Neuronal stem cell (in vitro differentiated cells): ENCODE data around the gene SORT1.
A peak's percentile ranks its signal among the peaks of the same experiment; 100 is the strongest.
"Not testable (repeated sequence)": the region's sequence is repeated elsewhere in the genome, so short reads cannot be mapped to it uniquely, and the experiment has no call there.

Source experiments
- DNase-seq: peaks from one replicate; pipeline ENCODE4 v3.0.0-alpha.2; 2013; ENCODE audit warnings: low spot score
- H2AFZ ChIP-seq: one replicate; pipeline ENCODE4 v1.6.1; 2013; ENCODE audit warnings: mild to moderate bottlenecking, low read length, inconsistent platforms
- H2AK5ac ChIP-seq: 2 replicates; pipeline ENCODE4 v1.6.1; 2013; ENCODE audit warnings: low read depth, mild to moderate bottlenecking, inconsistent platforms, low read length, moderate library complexity, mixed read lengths
- H2BK120ac ChIP-seq: 2 replicates; pipeline ENCODE4 v1.6.1; 2013; ENCODE audit warnings: low read depth, mild to moderate bottlenecking, inconsistent platforms, low read length, moderate library complexity, mixed read lengths
- H2BK12ac ChIP-seq: one replicate; pipeline ENCODE4 v1.6.1; 2013; ENCODE audit warnings: low read length, inconsistent platforms
- H2BK15ac ChIP-seq: 2 replicates; pipeline ENCODE4 v1.6.1; 2013; ENCODE audit warnings: mild to moderate bottlenecking, low read length, inconsistent platforms, mixed read lengths
- H2BK5ac ChIP-seq: one replicate; pipeline ENCODE4 v1.6.1; 2013; ENCODE audit warnings: inconsistent platforms, mild to moderate bottlenecking, low read length, moderate library complexity
- H3K14ac ChIP-seq: one replicate; pipeline ENCODE4 v1.6.1; 2013; ENCODE audit warnings: low read length, inconsistent platforms
- H3K18ac ChIP-seq: 2 replicates; pipeline ENCODE4 v1.6.1; 2013; ENCODE audit warnings: low read length, inconsistent platforms
- H3K23ac ChIP-seq: 2 replicates; pipeline ENCODE4 v1.6.1; 2013; ENCODE audit warnings: low read depth, mild to moderate bottlenecking, mixed read lengths, low read length, inconsistent platforms; ENCODE audit not compliant: poor library complexity
- H3K27ac ChIP-seq: replicated peaks from 3 replicates; pipeline ENCODE4 v1.5.1; 2013; ENCODE audit warnings: low read length, inconsistent platforms
- H3K27me3 ChIP-seq, 3 experiments: 2 replicates each; pipeline ENCODE4 v1.6.1; 2013; ENCODE audit warnings: low read length in 3 of 3, mild to moderate bottlenecking in 2 of 3, inconsistent platforms in 1 of 3, low read depth in 1 of 3, mixed read lengths in 1 of 3, moderate library complexity in 1 of 3; ENCODE audit not compliant: control insufficient read depth in 3 of 3, insufficient read depth in 3 of 3
- H3K36me3 ChIP-seq, 2 donors: replicated peaks in 1 of 2; 2 replicates each; pipeline ENCODE4 v1.6.1; 2013; ENCODE audit warnings: low read length in 2 of 2; ENCODE audit not compliant: control insufficient read depth in 2 of 2, insufficient read depth in 2 of 2
- H3K4ac ChIP-seq: 2 replicates; pipeline ENCODE4 v1.6.1; 2013; ENCODE audit warnings: inconsistent platforms, mild to moderate bottlenecking, low read length, moderate library complexity
- H3K4me1 ChIP-seq, 2 donors: 1 replicate in 1 of 2; 2 replicates in 1 of 2; pipeline ENCODE4 v1.6.1; 2013; ENCODE audit warnings: low read length in 2 of 2, low read depth in 1 of 2; ENCODE audit not compliant: control insufficient read depth in 2 of 2, insufficient read depth in 1 of 2
- H3K4me2 ChIP-seq: one replicate; pipeline ENCODE4 v1.6.1; 2013; ENCODE audit warnings: mild to moderate bottlenecking, low read length, inconsistent platforms; ENCODE audit not compliant: insufficient read depth, poor library complexity, severe bottlenecking
- H3K4me3 ChIP-seq, 2 donors: 2 replicates each; pipeline ENCODE4 v1.5.1; 2013; ENCODE audit warnings: low read length in 2 of 2, mild to moderate bottlenecking in 2 of 2, inconsistent platforms in 1 of 2, moderate library complexity in 1 of 2
- H3K79me1 ChIP-seq: one replicate; pipeline ENCODE4 v1.6.1; 2013; ENCODE audit warnings: low read depth, mild to moderate bottlenecking, inconsistent platforms, low read length, moderate library complexity
- H3K9ac ChIP-seq: one replicate; pipeline ENCODE4 v1.6.1; 2013; ENCODE audit warnings: mild to moderate bottlenecking, low read depth, low read length, inconsistent platforms; ENCODE audit not compliant: poor library complexity
- H3K9me3 ChIP-seq, 2 donors: replicated peaks in 1 of 2; 2 replicates each; pipeline versions ENCODE3 to v1.6.1; 2013; ENCODE audit warnings: low read length in 2 of 2, mild to moderate bottlenecking in 2 of 2, inconsistent platforms in 1 of 2, low read depth in 1 of 2, mixed read lengths in 1 of 2, moderate library complexity in 1 of 2; ENCODE audit not compliant: control insufficient read depth in 2 of 2, insufficient read depth in 1 of 2
- H4K8ac ChIP-seq: one replicate; pipeline ENCODE4 v1.6.1; 2013; ENCODE audit warnings: low read depth, mild to moderate bottlenecking, inconsistent platforms, low read length, moderate library complexity
- H4K91ac ChIP-seq: one replicate; pipeline ENCODE4 v1.6.1; 2013; ENCODE audit warnings: low read length, low read depth, mild to moderate bottlenecking, inconsistent platforms; ENCODE audit not compliant: poor library complexity
- WGBS, 2 donors: extraction: QIAGEN DNeasy Blood & Tissue Kit; methylation state at CpG; one replicate each; pipeline ENCODE4 v1.1.7; 2013; ENCODE audit warnings: missing lambda C conversion rate in 2 of 2, mixed read lengths in 1 of 2; ENCODE audit not compliant: insufficient read length in 2 of 2, insufficient replicate concordance in 1 of 2; ENCODE audit errors: extremely low coverage in 2 of 2; 5-methylcytosine and 5-hydroxymethylcytosine counted together

The SORT1 gene

GRCh38 chr1:109396871-109397580 is 692 bp downstream of the SORT1 start:
- Histone ChIP-seq H3K36me3 (peaks cover 2 to 14% of the 10 kb centered on the region in 2 donors), H3K4me2 (peak overlapping the region; percentile 58), H4K8ac (no peak overlapping the region), H3K23ac (peak overlapping the region; percentile 77), H3K79me1 (no peaks in the 10 kb centered on the region), H3K4me1 (peaks cover 14 to 33% of the 10 kb centered on the region in 2 donors), H2BK12ac (no peak overlapping the region), H2AK5ac (no peak overlapping the region), H2BK120ac (no peak overlapping the region), H3K14ac (no peak overlapping the region), H3K18ac (peak overlapping the region; percentile 98), H3K4ac (no peak overlapping the region), H2BK15ac (no peak overlapping the region), H3K9ac (peak overlapping the region; percentile 95), H3K27ac (no peak overlapping the region), H2BK5ac (no peak overlapping the region), H3K4me3 (peak overlapping the region; percentile 60 to 99), H3K27me3 (no peaks in the 10 kb centered on the region), H2AFZ (peak overlapping the region; percentile 77), H3K9me3 (no peaks in the 10 kb centered on the region), H4K91ac (no peak overlapping the region)
- no peak for DNase-seq
- WGBS, 2 donors = no CpG with 5 or more reads among the region's 46 CpGs

- no CpG with 5 or more reads among the region's 2 CpGs for WGBS, 2 donors
- H2BK5ac ChIP-seq = no peak overlapping the region
- H2BK12ac ChIP-seq = no peak overlapping the region
- no peak overlapping the region for H4K91ac ChIP-seq
- peak overlapping the region in 1 of 2 donors; percentile 60 for H3K4me3 ChIP-seq
- peaks cover 0 to 9% of the 10 kb centered on the region in 2 donors for H3K36me3 ChIP-seq
- DNase-seq = no peak
- no peak overlapping the region for H3K27ac ChIP-seq
- no peak overlapping the region for H2AK5ac ChIP-seq
- H2AFZ ChIP-seq = no peak overlapping the region
- H4K8ac ChIP-seq = no peak overlapping the region
- H2BK15ac ChIP-seq = no peak overlapping the region
- peak overlapping the region; percentile 58 for H3K4me2 ChIP-seq
- no peaks in the 10 kb centered on the region for H3K79me1 ChIP-seq
- no peak overlapping the region for H3K4ac ChIP-seq
- H3K4me1 ChIP-seq = peaks cover 15 to 33% of the 10 kb centered on the region in 2 donors
- no peaks in the 10 kb centered on the region for H3K9me3 ChIP-seq
- H3K23ac ChIP-seq = no peak overlapping the region
- no peak overlapping the region for H3K18ac ChIP-seq
- H2BK120ac ChIP-seq = no peak overlapping the region
- no peaks in the 10 kb centered on the region for H3K27me3 ChIP-seq
- H3K9ac ChIP-seq = no peak overlapping the region
- H3K14ac ChIP-seq = no peak overlapping the region
Observed at GRCh38 chr1:109396513-109396839, 1.2 kb downstream of the SORT1 start.

- no peak overlapping the region for H2BK12ac ChIP-seq
- no peak overlapping the region for H2BK5ac ChIP-seq
- H3K4me1 ChIP-seq = peaks cover 15 to 35% of the 10 kb centered on the region in 2 donors
- no peak overlapping the region for H4K91ac ChIP-seq
- H3K79me1 ChIP-seq = no peaks in the 10 kb centered on the region
- no peak overlapping the region for H3K9ac ChIP-seq
- H4K8ac ChIP-seq = no peak overlapping the region
- DNase-seq = no peak
- H2BK120ac ChIP-seq = no peak overlapping the region
- H3K4ac ChIP-seq = no peak overlapping the region
- peak overlapping the region in 1 of 2 donors; percentile 60 for H3K4me3 ChIP-seq
- no peak overlapping the region for H2BK15ac ChIP-seq
- no peak overlapping the region for H3K14ac ChIP-seq
- H2AK5ac ChIP-seq = no peak overlapping the region
- H3K9me3 ChIP-seq = no peaks in the 10 kb centered on the region
- no peaks in the 10 kb centered on the region for H3K27me3 ChIP-seq
- H3K4me2 ChIP-seq = no peak overlapping the region
- H3K23ac ChIP-seq = no peak overlapping the region
- no peak overlapping the region for H3K18ac ChIP-seq
- no CpG with 5 or more reads among the region's 5 CpGs for WGBS, 2 donors
- no peak overlapping the region for H2AFZ ChIP-seq
- peaks cover 0 to 3% of the 10 kb centered on the region in 2 donors for H3K36me3 ChIP-seq
- no peak overlapping the region for H3K27ac ChIP-seq
Observed at GRCh38 chr1:109395602-109396512, 1.9 kb downstream of the SORT1 start.

- not testable (repeated sequence) for H3K79me1 ChIP-seq, H3K23ac ChIP-seq, H4K91ac ChIP-seq, H3K27me3 ChIP-seq, H2AFZ ChIP-seq, H3K18ac ChIP-seq, DNase-seq, H3K27ac ChIP-seq, H3K9ac ChIP-seq, H3K4me2 ChIP-seq, H2BK5ac ChIP-seq, H3K9me3 ChIP-seq, H2AK5ac ChIP-seq, H3K4ac ChIP-seq, H4K8ac ChIP-seq, H2BK15ac ChIP-seq, H2BK120ac ChIP-seq, H3K36me3 ChIP-seq, H3K4me3 ChIP-seq, H2BK12ac ChIP-seq, H3K14ac ChIP-seq
- H3K4me1 ChIP-seq = peaks cover 15 to 35% of the 10 kb centered on the region in 2 donors
- no CpG with 5 or more reads among the region's 8 CpGs for WGBS, 2 donors
Observed at GRCh38 chr1:109395282-109395599, 2.5 kb downstream of the SORT1 start.
